GDM1 (cell line): ENCODE results near the gene RAB11FIP5.

Experiments used
- DNase-seq: peaks from one replicate; lab custom pipeline; 2025; lab: John Stamatoyannopoulos, UW

Gene RAB11FIP5

DNA sequence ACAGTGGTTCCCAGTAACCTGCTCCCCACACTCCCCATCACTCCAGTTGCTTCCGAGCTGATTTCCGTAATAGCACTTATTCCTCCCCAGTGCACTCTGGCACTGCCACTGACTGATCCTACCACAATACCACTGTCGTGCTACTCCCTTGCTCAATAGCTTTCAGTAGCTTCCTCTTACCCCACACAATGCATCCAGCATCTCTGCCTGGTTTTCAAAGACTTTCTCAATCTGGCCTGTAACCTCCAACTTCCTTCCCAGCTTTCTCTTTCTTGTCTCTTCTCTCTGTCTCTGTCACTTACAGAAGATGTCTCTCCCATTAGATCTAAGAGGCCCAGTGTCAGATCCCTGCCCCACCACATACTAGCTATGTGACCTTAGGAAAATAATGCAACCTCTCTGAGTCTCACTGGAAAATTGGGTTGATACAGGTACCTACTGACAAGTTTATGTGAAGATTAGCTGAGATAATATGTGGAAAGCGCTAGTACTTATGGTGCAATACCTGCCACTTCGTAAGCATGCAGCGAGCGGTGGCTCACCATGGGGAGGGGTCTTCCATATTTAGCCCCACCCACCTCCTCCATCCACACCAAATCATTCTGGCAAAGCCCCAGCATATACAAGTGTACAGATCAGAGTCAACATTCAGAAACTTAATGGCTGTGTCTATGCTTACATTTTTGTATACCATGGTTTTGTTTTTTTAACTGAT is 77.9 kb downstream of the RAB11FIP5 start:
- no peak for DNase-seq

DNA sequence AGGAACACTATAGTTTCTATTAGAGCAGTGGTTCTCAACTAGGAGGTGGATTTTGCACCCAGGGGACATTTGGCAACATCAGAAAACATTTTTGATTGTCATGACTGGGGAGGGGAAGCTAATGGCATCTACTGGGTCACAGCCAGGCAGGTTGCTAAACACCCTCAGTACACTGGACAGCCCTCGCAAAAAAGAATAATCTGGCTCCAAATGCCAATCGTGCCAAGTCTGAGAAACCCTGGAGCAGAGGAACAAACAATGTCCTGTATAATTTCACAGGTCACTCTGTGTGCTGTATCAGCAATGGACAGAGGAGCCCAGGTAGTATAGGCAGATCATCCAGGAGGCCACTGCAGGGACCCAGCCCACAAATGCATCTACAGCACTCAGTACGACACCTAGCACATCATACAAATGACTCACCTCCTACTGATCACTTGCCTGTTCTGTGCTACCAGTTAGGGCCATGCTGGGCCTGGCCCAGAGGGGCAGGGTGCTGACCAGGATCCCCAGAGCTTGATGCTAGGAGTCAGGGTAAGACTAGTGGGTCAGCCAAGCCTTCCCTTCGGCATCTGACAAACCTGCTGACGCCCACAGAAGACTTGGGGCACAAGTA is 78.9 kb downstream of the RAB11FIP5 start:
- DNase-seq, result no peak

DNA sequence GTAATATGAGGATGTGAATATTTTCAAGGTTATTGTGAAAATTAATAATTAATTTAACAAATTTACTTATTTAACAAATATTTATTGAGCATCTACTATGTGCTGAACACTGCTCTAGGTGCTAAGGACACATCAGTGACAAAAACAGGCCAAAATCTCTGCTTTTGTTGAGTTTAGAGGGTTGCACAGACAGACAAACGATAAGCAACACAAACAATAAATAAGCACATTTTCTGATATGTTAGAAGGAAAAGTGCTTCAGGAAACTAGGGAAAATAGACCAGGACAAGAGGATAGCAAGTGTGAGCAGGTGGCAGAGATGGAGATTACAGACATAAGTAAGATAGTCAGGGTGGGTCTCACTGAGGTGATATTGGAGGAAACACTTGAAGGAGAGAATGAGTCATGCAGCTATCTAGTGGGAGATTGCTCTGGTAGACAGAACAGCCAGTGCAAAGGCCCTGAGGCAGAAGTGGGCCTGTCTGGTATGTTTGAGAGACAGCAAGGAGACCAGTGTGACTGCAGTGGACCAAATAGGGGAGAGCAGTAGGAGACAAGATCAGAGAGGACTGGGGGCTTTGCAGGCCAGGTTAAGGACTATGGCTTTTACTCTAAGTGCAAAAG is 79.5 kb downstream of the RAB11FIP5 start:
- no peak for DNase-seq

DNA sequence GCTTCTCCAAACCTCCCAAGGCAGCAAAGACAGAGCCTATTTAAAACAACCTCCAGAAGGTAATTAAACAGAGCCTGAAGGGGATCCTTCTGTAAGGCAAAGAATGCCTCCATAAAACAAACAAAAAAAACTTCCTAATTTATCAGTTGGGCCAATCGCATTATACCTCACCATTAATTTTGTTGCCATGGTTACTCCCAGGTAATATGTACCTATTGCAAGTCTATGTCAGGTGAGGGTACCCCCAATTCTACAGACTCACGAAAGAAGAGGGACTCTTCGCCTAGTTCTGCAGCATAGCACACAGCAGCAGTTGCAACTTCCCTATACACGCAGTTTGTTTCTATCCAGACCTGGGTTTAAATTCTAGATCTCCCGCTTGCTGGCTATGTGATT is 80.0 kb downstream of the RAB11FIP5 start:
- no peak for DNase-seq

DNA sequence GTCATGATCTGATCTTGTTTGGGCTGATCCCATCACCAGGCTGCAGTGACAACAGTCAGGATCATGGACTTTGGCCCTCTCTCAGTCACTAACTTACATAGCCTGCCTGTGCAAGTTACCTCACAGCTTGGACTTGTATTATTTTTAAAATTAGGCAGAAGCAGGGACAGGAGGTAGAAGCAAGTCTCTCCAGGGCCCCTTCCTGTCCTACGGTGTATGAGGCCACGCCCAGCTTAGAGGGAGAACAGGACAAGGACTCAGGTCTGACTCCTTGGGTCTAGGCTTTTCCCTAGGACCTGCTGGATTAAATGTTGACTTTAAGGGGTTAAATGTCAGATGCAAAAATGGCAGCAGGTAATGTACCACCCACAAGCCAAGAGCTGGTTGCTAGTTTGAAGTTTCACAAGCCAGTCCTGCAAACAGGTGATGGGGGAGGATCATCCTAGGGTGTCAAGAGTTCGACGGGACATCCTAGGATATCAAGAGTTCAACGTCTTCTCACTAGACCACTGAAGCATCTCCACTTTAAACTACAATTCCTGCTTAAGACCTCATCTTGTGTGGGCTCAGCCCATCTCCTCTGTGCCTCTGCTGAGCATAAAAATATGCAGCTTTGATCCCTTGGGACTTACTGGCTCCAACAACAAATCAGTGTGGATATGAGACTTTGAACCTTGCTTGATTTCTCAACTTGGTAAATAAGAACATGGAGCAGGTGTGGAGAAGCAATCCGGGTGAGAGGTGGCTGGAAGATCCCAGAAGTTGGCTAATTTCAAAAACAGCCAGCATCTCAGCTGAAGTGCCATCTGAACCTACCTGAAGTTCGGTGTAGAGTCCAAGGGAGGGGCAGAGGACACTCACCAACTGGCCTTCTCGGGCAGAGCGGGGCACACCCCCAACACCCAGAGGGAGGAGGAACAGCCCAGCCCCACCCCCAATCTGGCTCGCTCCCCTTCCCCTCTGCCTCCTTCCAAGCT is 80.7 kb downstream of the RAB11FIP5 start:
- no peak for DNase-seq

DNA sequence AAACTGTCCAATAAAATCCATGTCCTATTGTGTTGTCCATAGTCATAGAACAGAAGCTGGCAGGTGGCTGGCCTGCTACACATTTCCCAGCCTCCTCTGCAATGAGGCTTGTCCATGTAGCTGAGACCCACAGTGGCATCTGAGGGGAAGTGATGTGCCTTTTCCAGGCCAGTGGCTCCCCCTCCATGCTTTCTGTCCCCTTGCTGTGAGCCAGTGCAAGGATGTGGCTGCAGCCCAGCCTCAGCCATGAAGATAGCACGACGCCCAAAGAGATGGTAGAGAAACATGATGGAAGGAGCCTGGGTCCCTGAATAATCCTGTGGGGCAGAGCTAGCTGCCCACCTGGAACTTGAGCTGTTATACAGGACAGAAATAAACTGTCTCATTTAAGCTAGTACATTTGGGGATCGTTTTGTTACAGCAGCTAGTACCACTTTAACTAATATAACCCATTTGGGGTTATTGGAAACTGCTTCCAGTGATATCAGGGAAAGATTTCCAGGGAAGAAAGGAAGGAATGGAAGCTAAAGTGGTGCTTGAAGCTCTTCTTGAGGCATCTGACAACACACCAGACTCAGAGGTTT is 81.6 kb downstream of the RAB11FIP5 start:
- no peak for DNase-seq

DNA sequence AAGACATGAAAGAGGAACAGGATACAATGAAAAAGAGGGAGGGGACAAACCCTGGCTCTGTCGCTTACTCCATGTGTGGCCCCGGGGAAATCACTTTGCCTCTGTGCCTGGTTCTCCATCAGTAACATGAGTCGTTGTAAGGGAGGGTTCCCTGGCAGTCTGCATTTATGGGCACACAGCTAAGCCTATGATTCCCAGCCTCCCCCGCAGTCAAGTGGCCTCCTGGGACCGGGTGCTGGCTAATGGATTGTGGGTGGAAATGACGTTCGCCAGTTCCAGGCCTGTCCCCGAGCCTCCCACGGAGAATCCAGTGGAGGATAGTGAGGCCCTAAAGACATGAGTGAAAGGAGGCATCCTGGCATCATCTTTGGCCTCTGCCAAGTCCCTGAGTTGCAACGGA is 83.9 kb downstream of the RAB11FIP5 start:
- DNase-seq, result no peak

DNA sequence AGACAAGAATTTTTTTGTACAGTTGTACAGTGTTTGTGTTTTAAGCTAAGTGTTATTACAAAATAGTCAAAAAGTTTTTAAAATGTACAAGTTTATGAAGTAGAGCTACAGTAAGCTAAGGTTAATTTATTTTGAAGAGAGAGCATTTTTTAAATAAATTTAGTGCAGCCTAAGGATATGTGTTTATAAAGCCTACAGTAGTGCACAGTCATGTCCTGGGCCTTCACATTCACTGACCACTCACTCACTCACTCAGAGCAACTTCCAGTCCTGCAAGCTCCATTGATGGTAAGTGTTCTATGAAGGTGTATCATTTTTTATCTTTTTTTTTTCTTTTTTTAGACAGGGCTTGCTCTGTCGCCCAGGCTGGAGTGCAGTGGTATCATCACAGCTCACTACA is 85.4 kb downstream of the RAB11FIP5 start:
- no peak for DNase-seq

DNA sequence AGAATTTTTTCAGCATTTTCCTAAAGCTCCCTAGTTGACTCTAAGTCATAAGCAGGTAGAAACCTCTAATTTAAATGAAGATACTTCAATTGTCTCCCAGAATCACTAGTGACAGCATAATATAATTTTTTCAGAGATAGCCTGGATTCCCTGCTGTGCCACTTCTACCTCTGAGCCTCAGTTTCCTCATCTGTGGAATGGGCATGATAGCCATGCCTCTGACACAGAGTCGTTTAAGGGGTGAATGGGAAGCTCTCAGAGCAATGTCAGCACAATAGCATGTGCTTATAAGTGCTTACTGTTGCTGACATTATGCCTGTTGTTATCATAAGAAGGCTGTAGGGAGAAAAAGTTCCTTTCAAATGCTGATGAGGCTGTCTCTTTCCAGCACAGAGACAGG is 89.3 kb downstream of the RAB11FIP5 start:
- no peak for DNase-seq
